ENCODE measurements around the gene NPPB. TPM values are rescaled to one million over a fixed set of nuclear protein-coding genes. Genes with fewer than 3 reads are reported as not detected.

Gene NPPB
- total RNA-seq, 5 donors from 2014 or later (not counting 1 experiment from before 2014, with no cell fraction given), result not detected

DNA sequence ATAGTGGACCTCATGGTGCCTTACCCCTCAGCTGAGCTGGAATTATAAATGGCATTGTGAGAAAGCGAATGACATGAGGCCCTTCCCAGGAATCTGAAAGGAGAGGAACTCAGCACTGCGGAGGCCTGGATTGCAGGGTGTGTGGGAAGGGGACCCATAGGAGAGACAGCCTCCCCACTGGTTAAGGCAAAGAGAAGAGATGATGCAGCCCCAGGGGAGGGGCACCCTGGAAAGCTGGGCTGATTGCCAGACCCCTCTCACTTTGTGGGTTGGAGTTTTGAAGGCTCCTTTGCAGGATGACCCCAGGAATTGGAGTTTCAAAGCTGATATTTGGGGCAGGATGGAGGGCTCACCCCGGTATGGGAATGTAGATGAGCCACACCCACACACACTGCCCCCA lies 2.0 kb downstream of the NPPB start:
- Mint-ChIP-seq H3K27me3 (peaks cover 48 to 71% of the 10 kb centered on the region in 2 donors), H3K27ac (no peak overlapping the region), H3K36me3 (no peaks in the 10 kb centered on the region), H3K9me3 (peaks cover 0 to 3% (median 0%) of the 10 kb centered on the region in 3 donors), H3K4me1 (peaks cover 0 to 4% (median 2%) of the 10 kb centered on the region in 3 donors), H3K4me3 (no peak overlapping the region)
- Histone ChIP-seq H3K27me3 (replicated peaks in 1 of 2; ENCODE audit: control insufficient read depth in 2 of 2, extremely low read depth in 1 of 2, insufficient read depth in 2 of 2, low read length in 1 of 2) (peaks cover 0 to 70% of the 10 kb centered on the region in 2 experiments), H3K9me3 (no peaks in the 10 kb centered on the region), H3K4me3 (ENCODE audit: control insufficient read depth in 1 of 2, extremely low read depth in 1 of 2, low read length in 1 of 2) (no peak overlapping the region), H3K36me3 (ENCODE audit: control insufficient read depth in 2 of 2, extremely low read depth in 1 of 2, insufficient read depth in 1 of 2, low read length in 1 of 2) (no peaks in the 10 kb centered on the region), H3K4me1 (ENCODE audit: control insufficient read depth in 1 of 2, extremely low read depth in 1 of 2, insufficient read depth in 2 of 2, low read length in 2 of 2) (peaks cover 0 to 9% of the 10 kb centered on the region in 2 experiments), H3K27ac (ENCODE audit: low read length) (no peak overlapping the region)
- POLR2A ChIA-PET, result interaction anchor here in 1 of 2 donors (0.5 to 0.6 kb wide), 2 partner anchors 27 to 187 kb away, joined by 3 to 4 read pairs; no protein-coding TSS in a partner anchor
- 92% methylated on average over 2 of the region's 3 CpGs for WGBS (ENCODE audit: insufficient coverage)
- ATAC-seq (replicated peaks in 1 of 4) (no peak), DNase-seq (no peak)
- CTCF ChIA-PET, result no interaction called here

DNA sequence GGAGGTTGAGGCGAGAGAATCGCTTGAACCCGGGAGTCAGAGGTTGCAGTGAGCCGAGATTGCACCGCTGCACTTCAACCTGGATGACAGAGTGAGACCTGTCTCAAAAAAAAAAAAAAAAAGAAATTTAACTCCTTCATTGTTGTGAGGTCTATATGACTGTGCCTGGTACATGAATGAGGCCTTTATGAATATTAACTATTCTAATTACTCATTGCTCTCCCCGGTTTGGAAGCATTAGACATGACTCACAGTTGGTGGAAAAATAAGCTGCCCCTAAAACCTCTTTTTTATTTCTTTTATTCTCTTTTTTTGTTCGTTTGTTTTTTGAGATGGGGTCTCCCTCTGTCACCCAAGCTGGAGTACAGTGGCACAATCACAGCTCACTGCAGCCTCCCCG lies 3.3 kb downstream of the NPPB start:
- Mint-ChIP-seq H3K27me3 (peaks cover 43 to 66% of the 10 kb centered on the region in 2 donors), H3K4me3 (no peak overlapping the region), H3K27ac (no peak overlapping the region), H3K9me3 (no peaks in the 10 kb centered on the region), H3K4me1 (peaks cover 0 to 4% (median 2%) of the 10 kb centered on the region in 3 donors), H3K36me3 (no peaks in the 10 kb centered on the region)
- Histone ChIP-seq H3K27ac (ENCODE audit: low read length) (no peak overlapping the region), H3K4me1 (ENCODE audit: control insufficient read depth in 1 of 2, extremely low read depth in 1 of 2, insufficient read depth in 2 of 2, low read length in 2 of 2) (peaks cover 0 to 9% of the 10 kb centered on the region in 2 experiments), H3K4me3 (ENCODE audit: control insufficient read depth in 1 of 2, extremely low read depth in 1 of 2, low read length in 1 of 2) (no peak overlapping the region), H3K27me3 (replicated peaks in 1 of 2; ENCODE audit: control insufficient read depth in 2 of 2, extremely low read depth in 1 of 2, insufficient read depth in 2 of 2, low read length in 1 of 2) (peaks cover 0 to 66% of the 10 kb centered on the region in 2 experiments), H3K36me3 (ENCODE audit: control insufficient read depth in 2 of 2, extremely low read depth in 1 of 2, insufficient read depth in 1 of 2, low read length in 1 of 2) (no peaks in the 10 kb centered on the region), H3K9me3 (no peaks in the 10 kb centered on the region)
- 33% methylated on average over 3 of the region's 8 CpGs for WGBS (ENCODE audit: insufficient coverage)
- ATAC-seq (replicated peaks in 1 of 4), result no peak
- no peak for DNase-seq
- ChIA-PET CTCF (interaction anchor here in 1 of 2 donors (0.7 kb wide), 1 partner anchor 1205 kb away, joined by 5 read pairs; no protein-coding TSS in a partner anchor), POLR2A (interaction anchor here in 1 of 2 donors (0.7 kb wide), 1 partner anchor 15 kb away, joined by 5 read pairs; no protein-coding TSS in a partner anchor)

DNA sequence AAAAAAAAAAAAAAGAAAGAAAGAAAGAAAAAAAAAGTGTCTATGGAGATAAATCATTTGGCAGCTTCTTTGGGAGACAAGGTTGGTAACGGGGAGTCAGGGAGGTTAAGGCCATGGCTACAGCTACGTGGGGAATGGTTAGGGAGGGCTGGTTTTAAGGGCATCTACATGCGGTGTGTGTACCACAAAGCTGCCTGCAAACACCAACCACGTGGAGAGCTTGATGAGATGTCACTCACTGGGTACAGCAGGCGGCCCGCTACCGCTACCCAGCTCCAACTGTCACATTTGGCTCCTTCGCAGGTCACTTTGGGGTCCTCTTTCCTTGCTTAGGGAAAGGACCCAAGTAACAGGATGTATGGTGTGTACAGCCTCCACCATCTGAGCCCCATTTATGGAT lies 4.2 kb downstream of the NPPB start:
- Mint-ChIP-seq H3K27me3 (peaks cover 33 to 56% of the 10 kb centered on the region in 2 donors), H3K9me3 (no peaks in the 10 kb centered on the region), H3K27ac (no peak overlapping the region), H3K4me3 (no peak overlapping the region), H3K4me1 (peaks cover 0 to 4% (median 2%) of the 10 kb centered on the region in 3 donors), H3K36me3 (no peaks in the 10 kb centered on the region)
- 47% methylated on average over 4 of the region's 8 CpGs for WGBS (ENCODE audit: insufficient coverage)
- DNase-seq (no peak), ATAC-seq (replicated peaks in 1 of 4) (no peak)
- no peak overlapping the region for H3K27ac ChIP-seq (ENCODE audit: low read length)
- no peak overlapping the region for H3K4me3 ChIP-seq (ENCODE audit: control insufficient read depth in 1 of 2, extremely low read depth in 1 of 2, low read length in 1 of 2)
- no peaks in the 10 kb centered on the region for H3K36me3 ChIP-seq (ENCODE audit: control insufficient read depth in 2 of 2, extremely low read depth in 1 of 2, insufficient read depth in 1 of 2, low read length in 1 of 2)
- H3K27me3 ChIP-seq (replicated peaks in 1 of 2; ENCODE audit: control insufficient read depth in 2 of 2, extremely low read depth in 1 of 2, insufficient read depth in 2 of 2, low read length in 1 of 2), result peaks cover 0 to 61% of the 10 kb centered on the region in 2 experiments
- H3K4me1 ChIP-seq (ENCODE audit: control insufficient read depth in 1 of 2, extremely low read depth in 1 of 2, insufficient read depth in 2 of 2, low read length in 2 of 2), result peaks cover 0 to 9% of the 10 kb centered on the region in 2 experiments
- POLR2A ChIA-PET, result no interaction called here
- CTCF ChIA-PET, result no interaction called here
- H3K9me3 ChIP-seq, result no peaks in the 10 kb centered on the region

DNA sequence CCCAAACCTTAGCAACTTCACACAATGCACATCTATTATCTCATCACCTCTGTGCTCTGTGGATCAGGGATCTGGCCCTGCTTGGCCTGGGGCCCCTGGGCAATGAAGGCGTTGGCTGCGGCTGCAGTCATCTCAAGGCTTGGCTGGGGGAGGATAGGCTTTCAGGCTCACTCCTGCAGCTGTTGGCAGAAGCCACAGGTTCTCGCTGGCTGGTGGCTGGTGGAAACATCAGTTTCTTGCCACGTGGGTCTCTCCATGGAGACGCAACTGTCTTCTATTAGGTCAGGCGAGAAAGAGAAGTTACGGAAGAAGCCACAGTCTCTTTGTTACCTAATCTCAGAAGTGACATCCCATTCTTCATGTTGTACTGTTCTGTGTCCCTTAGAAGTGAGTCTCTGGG lies 7.6 kb downstream of the NPPB start:
- no peaks in the 10 kb centered on the region for H3K4me1 Mint-ChIP-seq
- peaks cover 0 to 34% of the 10 kb centered on the region in 2 experiments for H3K27me3 ChIP-seq (replicated peaks in 1 of 2; ENCODE audit: control insufficient read depth in 2 of 2, extremely low read depth in 1 of 2, insufficient read depth in 2 of 2, low read length in 1 of 2)
- no peak overlapping the region for H3K27ac ChIP-seq (ENCODE audit: low read length)
- DNase-seq, result no peak
- ChIA-PET CTCF (no interaction called here), POLR2A (no interaction called here)
- no peaks in the 10 kb centered on the region for H3K36me3 ChIP-seq (ENCODE audit: control insufficient read depth in 2 of 2, extremely low read depth in 1 of 2, insufficient read depth in 1 of 2, low read length in 1 of 2)
- H3K9me3 ChIP-seq, result no peaks in the 10 kb centered on the region
- H3K4me1 ChIP-seq (ENCODE audit: control insufficient read depth in 1 of 2, extremely low read depth in 1 of 2, insufficient read depth in 2 of 2, low read length in 2 of 2), result no peaks in the 10 kb centered on the region
- H3K4me3 ChIP-seq (ENCODE audit: control insufficient read depth in 1 of 2, extremely low read depth in 1 of 2, low read length in 1 of 2), result no peak overlapping the region
- no peak overlapping the region for H3K4me3 Mint-ChIP-seq
- no peaks in the 10 kb centered on the region for H3K36me3 Mint-ChIP-seq
- no peak for ATAC-seq (replicated peaks in 1 of 4)
- no peaks in the 10 kb centered on the region for H3K9me3 Mint-ChIP-seq
- WGBS (ENCODE audit: insufficient coverage), result 87% methylated on average over 3 of the region's 7 CpGs
- no peak overlapping the region for H3K27ac Mint-ChIP-seq
- peaks cover 25 to 27% of the 10 kb centered on the region in 2 donors for H3K27me3 Mint-ChIP-seq

GRCh38 chr1:11850156-11850555 lies 8.6 kb downstream of the NPPB start:
- no peak overlapping the region for H3K27ac Mint-ChIP-seq

DNA sequence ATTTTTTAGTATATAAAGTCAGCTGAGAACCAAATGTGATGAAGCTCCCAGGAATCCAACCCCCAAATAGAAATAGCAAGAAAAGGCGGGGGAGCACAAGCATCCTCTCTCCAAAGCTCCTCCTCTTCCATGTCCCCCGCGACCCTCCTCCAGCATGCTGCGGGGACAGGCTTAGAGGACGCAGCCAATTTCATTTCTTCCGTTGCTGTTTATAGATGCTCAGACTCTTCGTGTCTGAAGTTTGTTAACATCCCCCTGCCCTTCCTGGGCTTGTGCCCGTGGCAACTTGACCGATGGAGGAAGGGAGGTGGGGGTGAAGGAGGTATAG lies 10.4 kb downstream of the NPPB start:
- Mint-ChIP-seq H3K36me3 (peaks cover 12% of the 10 kb centered on the region), H3K4me1 (peaks cover 0 to 6% (median 3%) of the 10 kb centered on the region in 3 donors), H3K4me3 (no peak overlapping the region), H3K9me3 (no peaks in the 10 kb centered on the region), H3K27me3 (peaks cover 13 to 15% of the 10 kb centered on the region in 2 donors), H3K27ac (no peak overlapping the region)
- H3K9me3 ChIP-seq, result no peaks in the 10 kb centered on the region
- no peak overlapping the region for H3K27ac ChIP-seq (ENCODE audit: low read length)
- ATAC-seq (replicated peaks in 1 of 4), result no peak
- WGBS (ENCODE audit: insufficient coverage), result no CpG with 5 or more reads among the region's 9 CpGs
- H3K36me3 ChIP-seq (ENCODE audit: control insufficient read depth in 2 of 2, extremely low read depth in 1 of 2, insufficient read depth in 1 of 2, low read length in 1 of 2), result no peaks in the 10 kb centered on the region
- H3K4me1 ChIP-seq (ENCODE audit: control insufficient read depth in 1 of 2, extremely low read depth in 1 of 2, insufficient read depth in 2 of 2, low read length in 2 of 2), result no peaks in the 10 kb centered on the region
- H3K4me3 ChIP-seq (ENCODE audit: control insufficient read depth in 1 of 2, extremely low read depth in 1 of 2, low read length in 1 of 2), result no peak overlapping the region
- ChIA-PET CTCF (no interaction called here), POLR2A (no interaction called here)
- no peak for DNase-seq
- peaks cover 0 to 9% of the 10 kb centered on the region in 2 experiments for H3K27me3 ChIP-seq (replicated peaks in 1 of 2; ENCODE audit: control insufficient read depth in 2 of 2, extremely low read depth in 1 of 2, insufficient read depth in 2 of 2, low read length in 1 of 2)

More at GRCh38 chr1:11850156-11850555, 8.6 kb downstream of the NPPB start:
- ATAC-seq (replicated peaks in 1 of 4) (no peak), DNase-seq (no peak)
- Histone ChIP-seq H3K4me3 (ENCODE audit: control insufficient read depth in 1 of 2, extremely low read depth in 1 of 2, low read length in 1 of 2) (no peak overlapping the region), H3K9me3 (no peaks in the 10 kb centered on the region), H3K27me3 (replicated peaks in 1 of 2; ENCODE audit: control insufficient read depth in 2 of 2, extremely low read depth in 1 of 2, insufficient read depth in 2 of 2, low read length in 1 of 2) (peaks cover 0 to 25% of the 10 kb centered on the region in 2 experiments), H3K4me1 (ENCODE audit: control insufficient read depth in 1 of 2, extremely low read depth in 1 of 2, insufficient read depth in 2 of 2, low read length in 2 of 2) (no peaks in the 10 kb centered on the region), H3K27ac (ENCODE audit: low read length) (no peak overlapping the region), H3K36me3 (ENCODE audit: control insufficient read depth in 2 of 2, extremely low read depth in 1 of 2, insufficient read depth in 1 of 2, low read length in 1 of 2) (no peaks in the 10 kb centered on the region)
- CTCF ChIA-PET, result no interaction called here
- WGBS (ENCODE audit: insufficient coverage), result 82% methylated on average over 10 of the region's 11 CpGs
- Mint-ChIP-seq H3K4me3 (no peak overlapping the region), H3K9me3 (no peaks in the 10 kb centered on the region), H3K36me3 (peaks cover 5% of the 10 kb centered on the region), H3K4me1 (peaks cover 0 to 6% (median 3%) of the 10 kb centered on the region in 3 donors), H3K27me3 (peaks cover 24 to 26% of the 10 kb centered on the region in 2 donors)
- POLR2A ChIA-PET, result no interaction called here
